Activated CD8-positive, alpha-beta memory T cell treated with anti-CD3 and anti-CD28 coated beads for 4 hours (primary cell): ENCODE measurements around the gene SUSD5.
"Not testable (repeated sequence)": the region's sequence is repeated elsewhere in the genome, so short reads cannot be mapped to it uniquely, and the experiment has no call there.

Source experiments
- DNase-seq, 2 donors: peaks; one replicate each; pipeline ENCODE4 v3.0.0-alpha.2; 2020; ENCODE audit warnings: low read depth in 2 of 2

SUSD5 gene

DNA sequence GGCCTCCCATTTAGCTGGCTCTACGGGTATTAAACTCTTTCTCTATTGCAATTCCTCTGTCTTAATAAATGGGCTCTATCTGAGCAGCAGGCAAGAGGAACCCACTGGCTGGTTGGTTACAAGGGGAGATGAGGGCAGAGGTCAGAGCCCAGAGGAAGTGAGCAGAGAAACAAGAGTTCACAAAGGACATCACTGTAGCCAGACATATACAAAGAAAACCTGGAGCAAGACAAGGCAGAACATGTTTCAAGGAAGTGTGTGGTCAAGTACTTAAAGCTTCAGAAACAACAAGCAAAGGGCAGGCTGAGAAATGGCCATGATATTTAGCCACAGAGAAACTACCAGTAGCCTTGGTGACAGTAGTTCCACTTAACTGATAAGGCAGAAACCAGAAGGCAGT lies 24.3 kb downstream of the SUSD5 start:
- DNase-seq: no peak

DNA sequence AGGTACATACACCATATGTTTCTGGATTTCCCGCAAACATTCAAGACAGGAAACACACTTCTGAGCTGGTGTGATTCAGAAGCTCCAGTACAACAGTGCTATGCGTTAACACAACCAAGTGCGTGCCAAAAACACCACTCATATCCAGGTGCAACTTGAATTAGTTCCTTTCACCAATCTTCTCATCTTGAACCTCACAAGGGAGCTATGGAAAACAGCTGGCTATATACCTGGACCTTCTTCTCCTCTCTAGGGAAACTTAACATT lies 31.3 kb downstream of the SUSD5 start:
- no peak for DNase-seq

DNA sequence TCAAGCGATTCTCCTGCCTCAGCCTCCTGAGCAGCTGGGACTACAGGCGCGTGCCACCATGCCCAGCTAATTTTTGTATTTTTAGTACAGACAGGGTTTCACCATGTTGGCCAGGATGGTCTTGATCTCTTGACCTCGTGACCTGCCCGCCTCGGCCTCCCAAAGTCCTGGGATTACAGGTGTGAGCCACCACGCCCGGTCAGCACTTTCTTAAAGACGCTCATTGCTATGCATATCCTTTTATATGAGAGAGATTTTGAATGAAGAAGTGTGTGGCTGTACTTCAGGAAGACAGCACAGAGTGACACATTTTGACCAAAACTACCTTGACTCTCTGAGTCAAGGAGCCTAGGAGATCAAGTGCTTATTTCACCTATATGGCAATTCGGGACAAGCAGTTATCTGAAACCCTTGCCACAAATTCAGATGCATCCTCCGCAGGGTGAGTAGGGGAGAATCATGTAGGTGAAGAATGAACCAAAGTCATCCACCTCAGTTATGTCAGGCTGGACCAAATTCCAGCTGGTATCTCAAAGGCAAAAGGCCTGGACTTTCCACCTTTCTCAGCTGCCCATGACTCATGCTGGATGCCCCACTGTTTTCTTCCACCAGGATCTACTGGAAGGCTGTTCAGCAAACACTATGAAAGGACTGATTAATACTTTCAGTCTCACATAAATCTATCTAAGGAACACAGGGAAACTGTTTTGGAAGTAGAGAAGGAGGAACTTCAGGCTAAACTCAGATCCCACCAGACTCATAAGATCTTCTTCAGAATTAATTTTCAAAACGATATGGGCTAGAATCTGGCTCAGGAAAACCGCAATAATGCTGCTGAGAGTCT lies 31.9 kb downstream of the SUSD5 start:
- no peak for DNase-seq

- no peak for DNase-seq
These were observed 33.7 kb downstream of the SUSD5 start for GRCh38 chr3:33184863-33185262.

DNA sequence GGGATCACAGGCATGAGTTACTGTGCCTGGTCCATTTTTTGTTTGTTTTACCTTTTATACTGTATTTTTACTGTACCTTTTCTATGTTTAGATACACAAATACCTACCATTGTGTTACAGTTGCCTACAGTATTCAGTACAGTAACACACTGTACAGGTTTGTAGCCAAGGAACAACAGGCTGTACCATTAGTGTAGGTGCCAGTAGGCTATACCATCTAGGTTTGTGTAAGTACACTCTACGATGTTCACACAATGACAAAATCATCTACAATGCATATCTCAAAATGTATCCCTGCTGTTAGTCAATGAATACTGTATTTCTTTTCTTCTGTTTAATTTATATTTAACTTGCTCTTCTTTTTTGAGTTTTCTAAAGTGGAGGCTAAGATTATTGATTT lies 37.0 kb downstream of the SUSD5 start:
- not testable (repeated sequence) for DNase-seq

DNA sequence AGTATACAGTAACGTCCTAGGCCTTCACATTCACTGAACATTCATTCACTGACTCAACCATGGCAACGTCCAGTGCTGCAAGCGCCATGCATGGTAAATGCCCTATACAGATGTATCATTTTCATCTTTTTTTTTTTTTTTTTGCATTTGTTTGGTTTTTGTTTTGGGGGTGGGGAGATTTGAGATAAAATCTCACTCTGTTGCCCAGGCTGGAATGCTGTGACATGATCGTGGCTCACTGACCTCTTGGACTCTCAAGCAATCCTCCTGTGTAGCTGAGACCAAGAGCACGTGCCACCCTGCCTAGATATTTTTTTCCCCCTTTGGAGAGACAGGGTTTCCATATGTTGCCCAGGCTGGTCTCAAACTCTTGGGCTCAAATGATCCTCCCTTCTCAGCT lies 37.4 kb downstream of the SUSD5 start:
- DNase-seq: no peak

GRCh38 chr3:33179132-33179531 lies 39.5 kb downstream of the SUSD5 start:
- DNase-seq: no peak

DNA sequence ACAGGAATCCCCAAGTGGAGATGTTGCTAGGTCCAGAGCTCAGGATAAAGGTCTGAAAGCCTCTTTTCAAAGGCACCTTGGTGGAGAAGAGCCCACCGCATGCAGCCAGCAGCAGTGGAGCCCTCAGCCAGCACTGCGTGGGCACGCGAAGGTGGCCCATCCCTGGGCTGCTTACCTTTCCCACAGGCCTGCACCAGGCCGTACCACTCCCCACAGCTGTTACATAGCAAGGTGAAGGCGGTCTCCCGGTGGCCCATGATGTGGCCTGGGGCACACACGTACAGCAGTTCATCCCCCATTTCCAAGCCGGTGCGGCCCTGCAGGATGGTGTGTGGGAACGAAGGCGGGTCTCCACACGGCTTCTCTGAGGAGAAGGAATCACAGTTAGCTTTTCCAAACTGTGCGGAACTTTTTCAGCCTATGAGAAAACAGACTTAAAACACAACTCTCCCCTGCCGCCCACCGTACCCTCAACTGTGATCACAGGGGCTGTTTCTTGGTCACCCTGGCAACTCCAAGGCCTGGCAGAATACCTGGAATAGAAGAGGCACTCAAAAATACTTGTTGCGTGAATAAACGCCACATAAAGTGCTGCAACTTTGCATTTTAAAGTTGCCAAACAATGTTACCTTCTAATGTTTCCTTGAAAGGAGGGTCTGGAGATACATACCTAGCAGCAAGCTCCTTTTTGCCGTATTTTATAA lies 43.7 kb downstream of the SUSD5 start:
- no peak for DNase-seq

GRCh38 chr3:33174095-33174494 lies 44.5 kb downstream of the SUSD5 start:
- no peak for DNase-seq

DNA sequence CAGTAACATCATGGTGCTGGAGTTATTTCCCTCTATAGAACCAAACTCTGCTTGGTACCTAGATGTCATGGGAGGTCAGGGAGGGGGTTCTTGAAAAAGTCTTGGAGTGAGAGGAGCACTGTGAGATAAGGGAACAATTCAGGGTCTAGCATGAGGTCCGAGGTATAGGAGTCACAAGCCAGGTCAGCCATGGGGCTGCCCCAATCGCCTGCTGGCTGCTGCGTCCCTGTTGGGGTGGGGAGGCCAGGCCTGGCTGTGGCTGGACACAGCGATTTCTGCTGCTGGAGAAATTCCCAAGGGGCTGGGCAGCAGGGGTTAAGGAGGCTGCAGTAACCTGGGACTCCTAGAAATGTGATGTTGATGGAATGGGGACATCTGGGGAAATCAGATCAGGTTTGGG lies 44.9 kb downstream of the SUSD5 start:
- no peak for DNase-seq

- no peak for DNase-seq
These were observed 45.5 kb downstream of the SUSD5 start for GRCh38 chr3:33173103-33173502.

GRCh38 chr3:33171580-33171979 lies 47.0 kb downstream of the SUSD5 start:
- DNase-seq: no peak

DNA sequence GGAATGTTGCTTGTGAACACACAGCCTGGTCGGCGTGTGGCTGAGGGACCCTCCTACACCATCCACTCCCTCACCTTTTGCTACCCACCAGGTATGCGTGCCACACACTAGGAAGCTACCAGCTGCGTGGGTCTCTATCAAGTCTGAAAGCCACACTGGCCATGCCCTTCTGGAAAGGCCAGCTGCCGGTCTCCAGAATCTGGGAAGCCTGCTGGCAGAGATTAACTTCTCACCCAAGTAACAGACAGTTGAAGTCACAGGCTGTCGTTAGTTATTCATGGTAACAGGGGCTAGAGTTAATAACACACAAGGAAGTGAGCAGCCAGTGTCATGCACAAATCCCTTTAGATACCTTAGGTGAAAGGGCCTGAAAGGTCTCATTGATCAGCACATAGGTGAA lies 48.1 kb downstream of the SUSD5 start:
- DNase-seq: no peak

- DNase-seq: no peak
These were observed 50.8 kb downstream of the SUSD5 start for GRCh38 chr3:33167716-33168336.

- no peak for DNase-seq
These were observed 51.3 kb downstream of the SUSD5 start for GRCh38 chr3:33167284-33167683.

DNA sequence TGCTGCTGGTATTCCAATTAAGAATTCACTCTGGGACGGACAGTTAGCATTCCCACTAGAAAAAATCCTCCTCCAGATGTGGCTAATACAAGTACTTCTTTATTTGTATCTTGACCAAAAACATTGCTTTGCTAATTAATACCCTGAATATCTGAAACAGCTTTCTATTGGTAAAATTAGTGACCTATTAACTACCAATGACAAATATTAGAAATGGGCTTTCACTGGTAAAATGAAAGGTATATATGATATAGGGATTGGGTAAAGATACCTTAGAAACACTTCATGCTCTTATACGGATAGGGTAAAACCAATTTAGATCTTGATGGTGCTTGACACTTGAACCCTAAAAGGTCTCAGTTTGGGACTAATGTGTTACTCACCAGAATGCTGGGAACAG lies 52.5 kb downstream of the SUSD5 start:
- DNase-seq: no peak

GRCh38 chr3:33165372-33165771 lies 53.2 kb downstream of the SUSD5 start:
- no peak for DNase-seq

GRCh38 chr3:33162621-33163020 lies 56.0 kb downstream of the SUSD5 start:
- DNase-seq: not testable (repeated sequence)

GRCh38 chr3:33159981-33160380 lies 58.6 kb downstream of the SUSD5 start:
- no peak for DNase-seq

DNA sequence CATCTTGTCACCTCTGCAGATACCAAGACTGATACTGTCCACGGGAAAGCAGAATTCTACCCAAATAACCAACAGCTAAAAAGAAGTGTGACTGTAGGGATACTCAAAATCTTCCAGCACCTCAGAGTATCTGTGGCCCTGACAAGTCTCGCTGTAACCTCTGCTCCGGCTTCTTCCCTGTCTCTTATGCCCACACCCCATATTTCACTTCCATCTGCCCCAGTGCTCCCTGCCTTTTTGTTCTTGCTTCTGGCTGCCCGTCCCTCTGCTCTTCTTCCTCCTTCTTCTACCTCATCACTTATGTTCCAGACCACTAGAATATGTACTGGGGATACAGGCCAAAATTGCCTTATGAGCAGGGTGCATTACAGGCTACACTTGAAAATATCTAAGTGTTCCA lies 59.4 kb downstream of the SUSD5 start:
- no peak for DNase-seq

- DNase-seq: no peak
These were observed 63.3 kb downstream of the SUSD5 start for GRCh38 chr3:33155301-33155700.

DNA sequence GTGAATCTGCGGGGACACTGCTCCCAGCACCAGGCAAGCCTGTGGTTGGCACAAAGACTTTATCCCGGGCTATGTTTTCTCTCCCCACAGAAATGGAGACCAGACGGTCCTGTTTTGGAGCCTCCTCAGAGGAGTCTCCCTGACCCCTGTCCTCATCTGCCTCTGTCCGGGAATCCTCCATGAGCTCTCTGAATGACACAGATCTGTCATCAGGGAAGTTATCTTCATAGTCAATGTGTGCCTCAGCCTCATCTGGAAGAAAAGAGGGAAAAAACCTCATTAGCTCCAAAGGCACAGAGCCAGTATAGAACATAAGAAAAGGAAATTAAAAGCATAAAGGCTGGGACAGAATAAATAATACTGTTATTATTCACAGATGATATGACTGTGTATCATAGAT lies 64.8 kb downstream of the SUSD5 start:
- DNase-seq: no peak
